Retinal pigment epithelial cell (primary cell): Measurements from ENCODE around the gene ERBIN.
"Not testable (repeated sequence)": the region's sequence is repeated elsewhere in the genome, so short reads cannot be mapped to it uniquely, and the experiment has no call there.

Experiments
- DNase-seq: peaks from one replicate; pipeline ENCODE4 v3.0.0-alpha.2; 2010; ENCODE audit warnings: low read depth
- H3K4me3 ChIP-seq: 2 replicates; pipeline ENCODE4 v1.5.1; 2011; ENCODE audit warnings: mild to moderate bottlenecking, low read length, control low read depth, moderate library complexity
- TF ChIP-seq, protein P1 (sequence below): conservative IDR thresholded peaks from 2 replicates; pipeline ENCODE4 v1.5.1; 2011; ENCODE audit warnings: low read depth, low read length, control low read depth, inconsistent platforms

The ERBIN gene, protein sequence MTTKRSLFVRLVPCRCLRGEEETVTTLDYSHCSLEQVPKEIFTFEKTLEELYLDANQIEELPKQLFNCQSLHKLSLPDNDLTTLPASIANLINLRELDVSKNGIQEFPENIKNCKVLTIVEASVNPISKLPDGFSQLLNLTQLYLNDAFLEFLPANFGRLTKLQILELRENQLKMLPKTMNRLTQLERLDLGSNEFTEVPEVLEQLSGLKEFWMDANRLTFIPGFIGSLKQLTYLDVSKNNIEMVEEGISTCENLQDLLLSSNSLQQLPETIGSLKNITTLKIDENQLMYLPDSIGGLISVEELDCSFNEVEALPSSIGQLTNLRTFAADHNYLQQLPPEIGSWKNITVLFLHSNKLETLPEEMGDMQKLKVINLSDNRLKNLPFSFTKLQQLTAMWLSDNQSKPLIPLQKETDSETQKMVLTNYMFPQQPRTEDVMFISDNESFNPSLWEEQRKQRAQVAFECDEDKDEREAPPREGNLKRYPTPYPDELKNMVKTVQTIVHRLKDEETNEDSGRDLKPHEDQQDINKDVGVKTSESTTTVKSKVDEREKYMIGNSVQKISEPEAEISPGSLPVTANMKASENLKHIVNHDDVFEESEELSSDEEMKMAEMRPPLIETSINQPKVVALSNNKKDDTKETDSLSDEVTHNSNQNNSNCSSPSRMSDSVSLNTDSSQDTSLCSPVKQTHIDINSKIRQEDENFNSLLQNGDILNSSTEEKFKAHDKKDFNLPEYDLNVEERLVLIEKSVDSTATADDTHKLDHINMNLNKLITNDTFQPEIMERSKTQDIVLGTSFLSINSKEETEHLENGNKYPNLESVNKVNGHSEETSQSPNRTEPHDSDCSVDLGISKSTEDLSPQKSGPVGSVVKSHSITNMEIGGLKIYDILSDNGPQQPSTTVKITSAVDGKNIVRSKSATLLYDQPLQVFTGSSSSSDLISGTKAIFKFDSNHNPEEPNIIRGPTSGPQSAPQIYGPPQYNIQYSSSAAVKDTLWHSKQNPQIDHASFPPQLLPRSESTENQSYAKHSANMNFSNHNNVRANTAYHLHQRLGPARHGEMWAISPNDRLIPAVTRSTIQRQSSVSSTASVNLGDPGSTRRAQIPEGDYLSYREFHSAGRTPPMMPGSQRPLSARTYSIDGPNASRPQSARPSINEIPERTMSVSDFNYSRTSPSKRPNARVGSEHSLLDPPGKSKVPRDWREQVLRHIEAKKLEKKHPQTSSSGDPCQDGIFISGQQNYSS (N-terminal part only)

GRCh38 chr5:65926276-65926783, at the start of gene ERBIN:
Gene ERBIN (plus strand): TSS chr5:65926575. CDS start chr5:65992719, 66,144 bp downstream.
- H3K4me3 ChIP-seq = peak within 1 kb of the TSS; percentile 69
- DNase-seq = no peak
- TF ChIP-seq, protein P1, sequence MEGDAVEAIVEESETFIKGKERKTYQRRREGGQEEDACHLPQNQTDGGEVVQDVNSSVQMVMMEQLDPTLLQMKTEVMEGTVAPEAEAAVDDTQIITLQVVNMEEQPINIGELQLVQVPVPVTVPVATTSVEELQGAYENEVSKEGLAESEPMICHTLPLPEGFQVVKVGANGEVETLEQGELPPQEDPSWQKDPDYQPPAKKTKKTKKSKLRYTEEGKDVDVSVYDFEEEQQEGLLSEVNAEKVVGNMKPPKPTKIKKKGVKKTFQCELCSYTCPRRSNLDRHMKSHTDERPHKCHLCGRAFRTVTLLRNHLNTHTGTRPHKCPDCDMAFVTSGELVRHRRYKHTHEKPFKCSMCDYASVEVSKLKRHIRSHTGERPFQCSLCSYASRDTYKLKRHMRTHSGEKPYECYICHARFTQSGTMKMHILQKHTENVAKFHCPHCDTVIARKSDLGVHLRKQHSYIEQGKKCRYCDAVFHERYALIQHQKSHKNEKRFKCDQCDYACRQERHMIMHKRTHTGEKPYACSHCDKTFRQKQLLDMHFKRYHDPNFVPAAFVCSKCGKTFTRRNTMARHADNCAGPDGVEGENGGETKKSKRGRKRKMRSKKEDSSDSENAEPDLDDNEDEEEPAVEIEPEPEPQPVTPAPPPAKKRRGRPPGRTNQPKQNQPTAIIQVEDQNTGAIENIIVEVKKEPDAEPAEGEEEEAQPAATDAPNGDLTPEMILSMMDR = no peak

GRCh38 chr5:65876970-65877369, 49.4 kb upstream of the ERBIN start:
- TF ChIP-seq, protein P1 = no peak
- H3K4me3 ChIP-seq = no peak overlapping the region
- DNase-seq = no peak

- DNase-seq = peak; percentile 64
- H3K4me3 ChIP-seq = not testable (repeated sequence)
These were observed 46.6 kb upstream of the ERBIN start for GRCh38 chr5:65879668-65880256.

DNA sequence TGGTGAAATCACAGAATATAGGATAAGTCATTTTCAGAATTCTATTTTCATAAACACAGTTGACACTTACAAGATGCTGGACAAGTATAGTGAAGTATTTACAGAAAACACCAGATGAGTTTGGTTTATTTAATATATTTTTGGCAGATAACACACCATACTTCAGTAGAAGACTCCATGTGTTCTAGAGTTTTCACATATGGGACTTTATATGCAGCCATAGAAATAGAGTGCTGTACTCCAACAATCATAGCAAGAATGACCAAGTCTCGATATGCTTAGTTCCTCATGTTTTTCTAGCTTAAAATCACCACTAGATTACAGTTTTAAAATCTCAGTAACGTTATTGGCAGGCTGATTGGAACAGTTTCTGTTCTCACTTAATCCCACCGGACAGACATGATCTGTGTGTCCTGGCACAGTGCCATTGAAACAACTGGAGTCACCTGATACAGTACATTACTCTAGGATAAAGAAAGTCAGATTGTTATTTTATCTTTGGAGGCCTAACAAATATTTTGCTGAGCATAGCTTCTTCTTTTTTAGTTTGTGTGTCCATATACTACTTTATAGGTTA, 45.8 kb upstream of the ERBIN start:
- H3K4me3 ChIP-seq = no peak overlapping the region
- no peak for DNase-seq
- TF ChIP-seq, protein P1 = no peak

- TF ChIP-seq, protein P1 = no peak
- H3K4me3 ChIP-seq = no peak overlapping the region
- DNase-seq = no peak
These were observed 44.1 kb upstream of the ERBIN start for GRCh38 chr5:65882278-65882677.

DNA sequence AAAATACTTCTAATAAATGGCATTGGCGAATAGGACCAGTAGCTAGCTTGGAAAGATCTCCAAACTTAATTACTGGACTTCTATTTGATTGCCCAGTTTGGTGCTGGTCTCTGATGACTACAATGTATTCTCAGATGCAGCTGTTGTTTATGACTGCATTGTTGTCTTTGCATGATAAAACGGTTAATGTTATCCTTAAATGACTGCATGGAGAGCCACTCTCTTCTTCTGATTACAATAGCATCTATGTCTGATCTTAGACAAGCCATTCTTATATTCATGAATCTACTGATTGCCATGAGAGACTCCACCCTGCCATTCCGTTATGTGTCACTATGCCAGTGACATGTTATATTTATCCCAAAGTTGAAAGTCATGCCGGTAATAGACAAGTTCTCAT, 42.9 kb upstream of the ERBIN start:
- TF ChIP-seq, protein P1 = no peak
- H3K4me3 ChIP-seq = no peak overlapping the region
- DNase-seq = no peak
